T-helper 17 cell (primary cell): Measurements from ENCODE around the gene GPI. TPM values are rescaled to one million over a fixed set of nuclear protein-coding genes. Genes with fewer than 3 reads are reported as not detected.
"Not testable (repeated sequence)": the region's sequence is repeated elsewhere in the genome, so short reads cannot be mapped to it uniquely, and the experiment has no call there.

Source experiments
- ATAC-seq: fragments of 150-1000 bp; cut with Tn5 transposase; 2 replicates; pipeline ENCODE4 v1.10.0; 2021; ENCODE audit warnings: mild to moderate bottlenecking, moderate library complexity
- DNase-seq, 3 donors: peaks; one replicate each; pipeline versions ENCODE4 v3.0.0 to v3.0.0-alpha.2; 2020 to 2021
- H3K9me3 ChIP-seq: one replicate; pipeline ENCODE4 v1.7.0; 2013; ENCODE audit warnings: low read length, mild to moderate bottlenecking; ENCODE audit not compliant: control insufficient read depth, poor library complexity, severe bottlenecking
- H3K27ac Mint-ChIP-seq: one replicate; pipeline ENCODE4 v1.8.0; 2022; ENCODE audit warnings: mild to moderate bottlenecking, moderate library complexity, mixed read lengths
- H3K27me3 Mint-ChIP-seq: one replicate; pipeline ENCODE4 v1.8.0; 2022; ENCODE audit warnings: mixed read lengths
- H3K36me3 Mint-ChIP-seq: one replicate; pipeline ENCODE4 v1.8.0; 2022; ENCODE audit warnings: low read depth, mixed read lengths
- H3K4me1 Mint-ChIP-seq: one replicate; pipeline ENCODE4 v1.8.0; 2022; ENCODE audit warnings: mild to moderate bottlenecking, mixed read lengths
- H3K4me3 Mint-ChIP-seq: one replicate; pipeline ENCODE4 v1.8.0; 2022; ENCODE audit warnings: mild to moderate bottlenecking, moderate library complexity, mixed read lengths
- total RNA-seq, 4 donors: library from RNA in 2 of 4; stranded (reverse) in 2 of 4; gene quantifications; one replicate each; pipeline ENCODE4 v1.2.3 and lab custom pipeline; 2022 to 2026

Gene GPI
- total RNA-seq, 2 donors from 2014 or later: 109 to 122 TPM

DNA sequence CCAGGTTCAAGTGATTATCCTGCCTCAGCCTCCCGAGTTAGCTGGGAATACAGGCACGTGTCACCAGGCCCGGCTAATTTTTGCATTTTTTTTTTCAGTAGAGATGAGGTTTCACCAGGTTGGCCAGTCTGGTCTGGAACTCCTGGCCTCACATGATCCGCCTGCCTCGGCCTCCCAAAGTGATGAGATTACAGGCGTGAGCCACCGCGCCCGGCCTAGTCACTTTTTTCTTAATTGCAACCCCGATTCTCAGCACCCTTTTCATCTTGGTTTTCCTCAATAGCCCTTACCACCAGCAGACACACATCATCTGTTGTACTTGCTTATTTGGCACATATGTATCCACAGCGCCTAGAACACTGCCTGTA lies 550 bp upstream of the GPI start:
- Mint-ChIP-seq H3K27ac (peak overlapping the region; percentile 94), H3K4me3 (peak overlapping the region; percentile 97), H3K36me3 (peaks cover 2% of the 10 kb centered on the region), H3K27me3 (no peaks in the 10 kb centered on the region), H3K4me1 (peaks cover 35% of the 10 kb centered on the region)
- no peak for DNase-seq
- no peak for ATAC-seq
- H3K9me3 ChIP-seq: no peaks in the 10 kb centered on the region

DNA sequence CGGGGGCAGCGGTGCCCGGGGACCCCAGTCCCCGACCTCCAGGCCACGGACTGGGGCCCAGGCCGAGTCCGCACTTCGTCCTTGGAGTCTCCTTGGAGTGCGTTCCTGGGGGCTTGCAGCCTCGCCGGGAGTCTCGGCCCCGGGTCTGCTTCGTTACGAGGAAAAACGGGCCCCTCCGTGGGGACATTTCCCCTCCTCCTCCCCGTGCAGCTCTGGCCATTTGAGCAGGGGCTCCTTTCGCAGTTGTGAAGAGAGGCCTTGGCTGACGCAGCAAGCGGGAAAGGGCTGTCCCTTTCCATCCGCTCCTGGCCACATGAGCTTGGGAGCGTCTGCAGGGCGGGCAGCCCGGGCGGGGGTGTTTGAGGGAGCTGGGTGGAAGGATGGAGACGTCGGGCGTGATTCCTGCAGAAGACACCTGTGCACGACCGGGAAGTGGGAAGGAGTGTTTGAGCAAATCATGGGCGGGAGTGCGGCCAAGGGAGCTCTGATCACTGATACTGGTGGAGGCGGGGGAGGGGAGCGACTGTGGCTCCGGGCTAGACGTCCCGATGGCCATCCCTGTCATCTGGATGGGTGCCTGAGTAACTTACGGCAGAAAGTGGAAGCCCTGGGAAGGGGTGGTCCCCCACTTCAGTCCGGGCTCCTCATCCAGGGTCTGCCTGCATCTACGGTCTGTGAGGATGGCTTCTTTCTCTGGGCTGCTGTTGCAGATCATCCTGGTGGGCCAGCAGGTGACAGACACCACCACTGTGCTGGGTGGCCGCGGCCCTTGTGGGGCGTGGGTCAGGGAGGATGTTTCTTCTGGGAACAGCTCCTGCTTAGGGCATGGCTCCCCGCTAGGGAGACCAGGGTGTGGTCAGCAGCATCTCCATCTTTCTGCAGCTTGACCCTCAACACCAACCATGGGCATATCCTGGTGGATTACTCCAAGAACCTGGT lies 736 bp downstream of the GPI start:
- Mint-ChIP-seq H3K27ac (peak overlapping the region; percentile 94), H3K36me3 (peaks cover 2% of the 10 kb centered on the region), H3K27me3 (no peaks in the 10 kb centered on the region), H3K4me1 (peaks cover 28% of the 10 kb centered on the region), H3K4me3 (peak overlapping the region; percentile 97)
- H3K9me3 ChIP-seq: no peaks in the 10 kb centered on the region
- DNase-seq (no peak), ATAC-seq (no peak)

DNA sequence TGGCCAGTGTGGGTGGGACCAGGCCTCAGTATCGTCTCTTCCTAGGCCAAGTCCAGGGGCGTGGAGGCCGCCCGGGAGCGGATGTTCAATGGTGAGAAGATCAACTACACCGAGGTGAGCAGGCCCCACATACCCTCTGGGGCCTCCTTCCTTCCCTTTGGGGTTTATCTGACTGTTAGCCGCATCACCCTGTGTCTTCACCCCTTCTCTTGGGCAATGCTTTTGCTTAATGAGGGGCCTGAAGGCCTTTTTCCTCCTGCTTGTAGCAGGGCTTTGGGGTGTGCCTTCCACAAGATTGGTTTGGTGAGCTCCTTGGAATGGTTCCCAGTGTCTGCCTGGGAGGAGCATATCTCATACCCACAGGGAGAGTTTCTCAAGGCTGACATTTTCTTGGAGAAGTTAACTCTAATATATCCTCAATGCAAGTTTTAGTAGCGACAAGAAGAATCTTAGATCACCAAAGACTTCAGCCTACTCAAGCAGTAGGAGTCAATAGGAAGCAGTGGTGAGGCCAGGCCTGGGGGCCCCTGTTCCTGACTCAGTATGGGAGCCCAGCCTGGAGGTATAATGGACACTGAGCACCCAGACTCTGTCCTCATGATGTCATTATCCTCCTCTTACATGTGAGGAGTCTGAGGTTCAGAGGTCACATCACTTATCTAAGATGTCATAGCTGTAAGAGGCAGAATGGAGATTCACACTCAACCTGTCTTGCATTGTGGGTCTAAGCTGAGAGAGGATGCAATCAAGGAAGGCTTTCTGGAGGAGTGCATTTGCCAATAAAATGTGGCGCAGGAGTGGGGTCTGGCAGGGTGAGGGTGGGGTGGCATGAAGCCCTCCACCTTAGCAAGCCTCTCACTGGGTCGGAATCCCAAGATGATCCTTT lies 2.0 kb downstream of the GPI start:
- H3K27ac Mint-ChIP-seq: peak overlapping the region; percentile 94
- ATAC-seq (no peak), DNase-seq (no peak)
- peaks cover 31% of the 10 kb centered on the region for H3K4me1 Mint-ChIP-seq
- no peaks in the 10 kb centered on the region for H3K9me3 ChIP-seq
- H3K4me3 Mint-ChIP-seq: peak overlapping the region; percentile 97
- no peaks in the 10 kb centered on the region for H3K27me3 Mint-ChIP-seq
- peaks cover 4% of the 10 kb centered on the region for H3K36me3 Mint-ChIP-seq

- no peaks in the 10 kb centered on the region for H3K27me3 Mint-ChIP-seq
- H3K27ac Mint-ChIP-seq: peak overlapping the region; percentile 94
- peaks cover 31% of the 10 kb centered on the region for H3K4me1 Mint-ChIP-seq
Measured at GRCh38 chr19:34367624-34367957, 2.6 kb downstream of the GPI start.

DNA sequence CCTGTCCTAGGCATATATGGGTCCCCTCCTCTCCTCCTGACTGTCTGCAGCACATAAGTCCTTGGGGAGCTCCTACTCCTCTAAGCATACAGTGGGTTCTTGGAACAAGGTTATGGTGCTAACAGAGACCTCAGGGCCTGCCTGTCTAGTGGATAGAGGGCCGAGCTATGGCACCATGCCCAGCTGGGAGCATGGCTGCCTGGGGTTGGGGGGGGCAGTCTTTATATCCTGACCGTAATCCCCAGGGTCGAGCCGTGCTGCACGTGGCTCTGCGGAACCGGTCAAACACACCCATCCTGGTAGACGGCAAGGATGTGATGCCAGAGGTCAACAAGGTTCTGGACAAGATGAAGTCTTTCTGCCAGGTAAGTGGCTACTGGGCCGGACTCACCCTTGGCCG lies 3.3 kb downstream of the GPI start:
- Mint-ChIP-seq H3K4me3 (peak overlapping the region; percentile 58), H3K36me3 (peaks cover 4% of the 10 kb centered on the region), H3K27me3 (no peaks in the 10 kb centered on the region), H3K4me1 (peaks cover 29% of the 10 kb centered on the region), H3K27ac (peak overlapping the region; percentile 86)
- no peaks in the 10 kb centered on the region for H3K9me3 ChIP-seq
- DNase-seq (no peak), ATAC-seq (no peak)

More at GRCh38 chr19:34367624-34367957, 2.6 kb downstream of the GPI start:
- peaks cover 4% of the 10 kb centered on the region for H3K36me3 Mint-ChIP-seq
- ATAC-seq: no peak
- H3K9me3 ChIP-seq: no peaks in the 10 kb centered on the region
- H3K4me3 Mint-ChIP-seq: no peak overlapping the region
- no peak for DNase-seq

DNA sequence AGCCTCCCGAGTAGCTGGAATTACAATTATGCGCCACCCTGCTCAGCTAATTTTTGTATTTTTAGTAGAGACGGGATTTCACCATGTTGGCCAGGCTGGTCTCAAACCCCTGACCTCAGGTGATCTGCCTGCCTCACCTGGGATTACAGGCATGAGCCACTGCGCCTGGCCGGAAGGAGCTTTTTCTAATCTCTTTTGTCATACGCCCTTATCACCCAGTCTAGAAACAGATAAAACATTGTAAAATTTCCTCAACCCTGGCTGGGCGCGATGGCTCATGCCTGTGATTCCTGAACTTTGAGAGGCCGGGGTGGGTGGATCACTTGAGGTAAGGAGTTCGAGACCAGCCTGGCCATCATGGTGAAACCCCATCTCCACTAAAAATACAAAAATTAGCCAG lies 4.2 kb downstream of the GPI start:
- not testable (repeated sequence) for DNase-seq, H3K4me3 Mint-ChIP-seq, H3K9me3 ChIP-seq, H3K36me3 Mint-ChIP-seq, H3K27ac Mint-ChIP-seq, ATAC-seq, H3K27me3 Mint-ChIP-seq
- peaks cover 32% of the 10 kb centered on the region for H3K4me1 Mint-ChIP-seq

GRCh38 chr19:34370117-34370516 lies 5.1 kb downstream of the GPI start:
- Mint-ChIP-seq H3K27me3 (no peaks in the 10 kb centered on the region), H3K27ac (no peak overlapping the region), H3K4me1 (peaks cover 31% of the 10 kb centered on the region), H3K4me3 (no peak overlapping the region), H3K36me3 (peaks cover 9% of the 10 kb centered on the region)
- H3K9me3 ChIP-seq: no peaks in the 10 kb centered on the region
- DNase-seq (no peak), ATAC-seq (no peak)

GRCh38 chr19:34370983-34371382 lies 6.0 kb downstream of the GPI start:
- DNase-seq: no peak
- H3K36me3 Mint-ChIP-seq: peaks cover 9% of the 10 kb centered on the region
- no peak for ATAC-seq
- no peaks in the 10 kb centered on the region for H3K9me3 ChIP-seq
- H3K4me3 Mint-ChIP-seq: no peak overlapping the region
- H3K4me1 Mint-ChIP-seq: peaks cover 26% of the 10 kb centered on the region
- H3K27me3 Mint-ChIP-seq: no peaks in the 10 kb centered on the region
- H3K27ac Mint-ChIP-seq: peak overlapping the region; percentile 27

DNA sequence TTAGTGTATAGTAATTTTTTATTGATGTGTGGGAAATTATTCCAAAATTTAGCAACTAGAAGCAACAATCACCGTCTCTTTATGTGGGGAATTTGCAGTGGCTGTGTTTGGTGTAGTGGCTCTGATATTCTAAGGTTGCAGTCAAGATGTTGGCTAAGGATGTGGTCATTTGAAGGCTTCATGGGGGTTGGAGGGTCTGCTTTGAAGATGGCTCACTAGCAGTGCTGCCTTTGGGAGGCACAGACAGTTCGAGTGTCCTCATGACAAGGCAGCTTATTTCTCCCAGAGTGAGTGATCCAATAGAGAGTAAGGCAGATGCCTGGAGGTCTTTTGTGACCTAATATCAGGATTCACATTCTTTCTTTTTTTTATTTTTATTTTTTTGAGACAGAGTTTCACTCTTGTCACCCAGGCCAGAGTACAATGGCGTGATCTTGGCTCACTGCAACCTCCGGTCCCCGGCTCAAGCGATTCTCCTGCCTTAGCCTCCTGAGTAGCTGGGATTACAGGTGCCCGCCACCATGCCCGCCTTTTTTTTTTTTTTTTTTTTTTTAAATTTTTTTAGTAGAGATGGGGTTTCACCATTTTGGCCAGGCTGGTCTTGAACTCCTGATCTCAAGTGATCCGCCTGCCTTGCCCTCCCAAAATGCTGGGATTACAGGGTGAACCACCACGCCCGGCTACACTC lies 8.7 kb downstream of the GPI start:
- H3K9me3 ChIP-seq: no peaks in the 10 kb centered on the region
- no peak overlapping the region for H3K4me3 Mint-ChIP-seq
- H3K4me1 Mint-ChIP-seq: peaks cover 10% of the 10 kb centered on the region
- ATAC-seq (no peak), DNase-seq (no peak)
- no peaks in the 10 kb centered on the region for H3K27me3 Mint-ChIP-seq
- no peak overlapping the region for H3K27ac Mint-ChIP-seq
- H3K36me3 Mint-ChIP-seq: peaks cover 10% of the 10 kb centered on the region

- H3K27me3 Mint-ChIP-seq: no peaks in the 10 kb centered on the region
- ATAC-seq: no peak
- peak overlapping the region; percentile 47 for H3K27ac Mint-ChIP-seq
Measured at GRCh38 chr19:34375598-34375997, 10.6 kb downstream of the GPI start.

DNA sequence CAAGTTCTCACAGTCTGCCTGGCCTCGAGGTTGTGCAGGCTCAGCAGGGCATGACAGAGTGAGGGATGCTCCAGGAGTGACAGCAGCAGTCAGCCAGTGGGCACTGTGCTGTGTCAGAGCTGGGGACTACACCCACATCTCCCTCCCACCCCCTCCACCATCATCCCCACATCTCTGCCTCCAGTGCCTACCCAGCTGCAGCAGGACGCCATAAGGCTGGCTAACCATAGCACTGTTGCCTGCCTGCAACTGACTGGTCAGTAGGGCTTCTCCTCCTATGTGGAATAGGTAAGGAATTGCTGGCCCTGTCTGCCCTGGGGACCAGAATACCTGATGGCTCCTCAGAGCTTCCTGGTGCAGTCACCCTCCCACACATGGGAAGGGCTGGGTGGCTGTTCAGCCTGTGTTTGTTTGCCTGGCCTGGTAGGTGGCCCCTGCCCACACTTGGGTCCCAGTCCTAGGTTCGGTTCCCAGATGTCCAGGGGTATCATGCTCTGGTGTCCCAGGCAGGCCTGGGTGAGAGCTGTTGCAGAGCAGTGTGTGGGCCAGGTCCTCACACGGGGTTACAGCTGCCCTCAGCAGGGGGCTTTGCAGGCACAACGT lies 15.7 kb downstream of the GPI start:
- H3K27me3 Mint-ChIP-seq: no peaks in the 10 kb centered on the region

More at GRCh38 chr19:34375598-34375997, 10.6 kb downstream of the GPI start:
- DNase-seq: no peak
- Mint-ChIP-seq H3K4me3 (no peak overlapping the region), H3K4me1 (peaks cover 10% of the 10 kb centered on the region), H3K36me3 (peaks cover 10% of the 10 kb centered on the region)
- no peaks in the 10 kb centered on the region for H3K9me3 ChIP-seq

GRCh38 chr19:34381399-34382251 lies 16.6 kb downstream of the GPI start:
- DNase-seq (no peak), ATAC-seq (no peak)
- no peak overlapping the region for H3K4me3 Mint-ChIP-seq
- peaks cover 18% of the 10 kb centered on the region for H3K4me1 Mint-ChIP-seq
- no peaks in the 10 kb centered on the region for H3K27me3 Mint-ChIP-seq
- peaks cover 9% of the 10 kb centered on the region for H3K36me3 Mint-ChIP-seq
- no peak overlapping the region for H3K27ac Mint-ChIP-seq
- no peaks in the 10 kb centered on the region for H3K9me3 ChIP-seq

More for the DNA sequence above, 15.7 kb downstream of the GPI start:
- peaks cover 9% of the 10 kb centered on the region for H3K36me3 Mint-ChIP-seq
- H3K4me3 Mint-ChIP-seq: no peak overlapping the region
- ATAC-seq: no peak
- no peaks in the 10 kb centered on the region for H3K9me3 ChIP-seq
- DNase-seq: no peak
- H3K4me1 Mint-ChIP-seq: peaks cover 12% of the 10 kb centered on the region
- no peak overlapping the region for H3K27ac Mint-ChIP-seq
